HCT116 (cell line): Measurements from ENCODE around the gene RPL28. TPM values are rescaled to one million over a fixed set of nuclear protein-coding genes. Genes with fewer than 3 reads are reported as not detected.

Experiments
- ATAC-seq: fragments of 200-7000 bp; cut with Tn5 transposase; 2 replicates; pipeline ENCODE4 v1.9.1; 2020; ENCODE audit warnings: mild to moderate bottlenecking, moderate library complexity
- BruUV-seq: library from RNA; stranded (reverse); fragments of 400-500 nt; replicated peaks from 2 replicates; lab custom pipeline; 2021; lab: Mats Ljungman, UMichigan
- CTCF ChIA-PET: fragments of 300-600 bp; sonication (Branson Sonifier 250); formaldehyde crosslinking; loops from one replicate; lab custom pipeline; 2021; ENCODE audit warnings: antibody characterized with exemption; lab: Charles Lee
- POLR2A ChIA-PET: fragments of 300-600, 350-600 bp; sonication (Branson Sonifier 250); formaldehyde crosslinking; loops from one replicate; lab custom pipeline; 2021; ENCODE audit warnings: antibody characterized with exemption; lab: Charles Lee
- RAD21 ChIA-PET, 2 experiments: fragments of 300-600 bp; sonication (Branson Sonifier 250); formaldehyde crosslinking; loops; one replicate each; lab custom pipeline; 2023; ENCODE audit warnings: low total read pairs in 2 of 2; ENCODE audit not compliant: uncharacterized antibody in 2 of 2, unreplicated experiment in 2 of 2, low non-redundant PET in 1 of 2; lab: Charles Lee
- DNase-seq: peaks from one replicate; pipeline ENCODE4 v3.0.0-alpha.2; 2010; ENCODE audit warnings: low read depth, low spot score
- H2AFZ ChIP-seq: fragments of 200-600 bp; shearing (Covaris generic), sonication (generic); 2 replicates; pipeline ENCODE4 v1.6.1; 2017; ENCODE audit warnings: low read depth, mixed run types, mixed read lengths, antibody characterized with exemption, low read length; ENCODE audit not compliant: poor library complexity, severe bottlenecking
- H3K27ac ChIP-seq: 2 replicates; pipeline ENCODE4 v1.5.1; 2012; ENCODE audit warnings: low read depth, low read length
- H3K27me3 ChIP-seq: fragments of 200-600 bp; sonication (generic); 2 replicates; pipeline ENCODE4 v1.6.1; 2016; ENCODE audit warnings: mixed run types, low read length, mixed read lengths; ENCODE audit not compliant: insufficient read depth
- H3K36me3 ChIP-seq, 2 experiments: fragments of 200-500 bp in 1 of 2; fragments of 200-600 bp in 1 of 2; sonication (Bioruptor generic) in 1 of 2; sonication (generic) in 1 of 2; 2 replicates each; pipeline versions ENCODE4 v1.5.1 to v1.6.1; 2014 to 2016; ENCODE audit warnings: low read length in 2 of 2, inconsistent platforms in 1 of 2, mixed read lengths in 1 of 2, mixed run types in 1 of 2; ENCODE audit not compliant: insufficient read depth in 2 of 2, control insufficient read depth in 1 of 2
- H3K4me1 ChIP-seq, 2 experiments: fragments of 200-600 bp in 1 of 2; sonication (generic) in 1 of 2; 2 replicates each; pipeline versions ENCODE4 v1.5.1 to v1.6.1; 2012 to 2017; ENCODE audit warnings: low read length in 2 of 2, inconsistent platforms in 1 of 2, mild to moderate bottlenecking in 1 of 2, mixed read lengths in 1 of 2, mixed run types in 1 of 2, moderate library complexity in 1 of 2; ENCODE audit not compliant: insufficient read depth in 2 of 2, control insufficient read depth in 1 of 2
- H3K4me2 ChIP-seq: fragments of 200-600 bp; sonication (generic); 2 replicates; pipeline ENCODE4 v1.6.1; 2017; ENCODE audit warnings: mixed run types, low read length, mixed read lengths
- H3K4me3 ChIP-seq, 2 experiments: fragments of 200-600 bp in 1 of 2; sonication (generic) in 1 of 2; replicated peaks in 1 of 2; 2 replicates each; pipeline ENCODE4 v1.5.1; 2011 to 2016; ENCODE audit warnings: low read length in 2 of 2, control low read depth in 1 of 2, low read depth in 1 of 2, mild to moderate bottlenecking in 1 of 2, mixed read lengths in 1 of 2, mixed run types in 1 of 2
- H3K79me2 ChIP-seq: fragments of 200-600 bp; sonication (generic); 2 replicates; pipeline ENCODE4 v1.6.1; 2017; ENCODE audit warnings: mild to moderate bottlenecking, mixed run types, low read length, moderate library complexity, mixed read lengths; ENCODE audit not compliant: insufficient read depth
- H3K9ac ChIP-seq: fragments of 200-600 bp; sonication (generic); 2 replicates; pipeline ENCODE4 v1.6.1; 2016; ENCODE audit warnings: low read length, mixed read lengths
- H3K9me2 ChIP-seq: fragments of 200-600 bp; sonication (generic), shearing (Covaris generic); 2 replicates; pipeline ENCODE4 v1.6.1; 2017; ENCODE audit warnings: mixed run types, mild to moderate bottlenecking, moderate library complexity; ENCODE audit not compliant: insufficient read depth
- H3K9me3 ChIP-seq, 2 experiments: fragments of 200-500 bp in 1 of 2; fragments of 200-600 bp in 1 of 2; sonication (Bioruptor generic) in 1 of 2; sonication (generic) in 1 of 2; 2 replicates each; pipeline ENCODE4 v1.6.1; 2014 to 2017; ENCODE audit warnings: low read length in 2 of 2, mixed read lengths in 2 of 2, inconsistent platforms in 1 of 2, low read depth in 1 of 2, mild to moderate bottlenecking in 1 of 2, mixed run types in 1 of 2, moderate library complexity in 1 of 2; ENCODE audit not compliant: control insufficient read depth in 1 of 2, insufficient read depth in 1 of 2
- H4K20me1 ChIP-seq: fragments of 200-600 bp; sonication (generic), shearing (Covaris generic); 2 replicates; pipeline ENCODE4 v1.6.1; 2017; ENCODE audit warnings: mixed run types, mild to moderate bottlenecking, moderate library complexity; ENCODE audit not compliant: insufficient read depth
- CBX3 ChIP-seq: IDR thresholded peaks from 2 replicates; pipeline ENCODE4 v1.6.1; 2012; ENCODE audit warnings: low read depth
- CEBPB ChIP-seq: IDR thresholded peaks from 2 replicates; pipeline ENCODE4 v1.6.1; 2012; ENCODE audit warnings: low read depth
- CTCF ChIP-seq, 3 experiments: fragments of 200-600 bp in 1 of 3; sonication (generic) in 1 of 3; IDR thresholded peaks in 2 of 3; conservative IDR thresholded peaks in 1 of 3; 2 replicates each; pipeline ENCODE4 v1.5.1; 2012 to 2017; ENCODE audit warnings: low read depth in 2 of 3, low read length in 2 of 3, antibody characterized with exemption in 1 of 3, borderline replicate concordance in 1 of 3, control low read depth in 1 of 3, mild to moderate bottlenecking in 1 of 3, mixed read lengths in 1 of 3, mixed run types in 1 of 3, moderate library complexity in 1 of 3; ENCODE audit not compliant: insufficient read depth in 1 of 3
- EGR1 ChIP-seq: IDR thresholded peaks from 2 replicates; pipeline ENCODE4 v1.6.1; 2012; ENCODE audit warnings: low read depth
- ELF1 ChIP-seq: IDR thresholded peaks from 2 replicates; pipeline ENCODE4 v1.6.1; 2012; ENCODE audit warnings: low read depth, borderline replicate concordance
- EZH2phosphoT487 ChIP-seq: fragments of 200-600 bp; IDR thresholded peaks from 2 replicates; pipeline ENCODE4 v1.6.1; 2018; ENCODE audit warnings: antibody characterized with exemption, borderline replicate concordance
- JUND ChIP-seq: IDR thresholded peaks from 2 replicates; pipeline ENCODE4 v1.6.1; 2012
- RAD21 ChIP-seq: IDR thresholded peaks from 2 replicates; pipeline ENCODE4 v1.6.1; 2012; ENCODE audit warnings: low read depth, mild to moderate bottlenecking
- SIN3A ChIP-seq: IDR thresholded peaks from 2 replicates; pipeline ENCODE4 v1.6.1; 2012; ENCODE audit warnings: low read depth
- SP1 ChIP-seq: IDR thresholded peaks from 2 replicates; pipeline ENCODE4 v1.6.1; 2012; ENCODE audit warnings: low read depth
- TCF7L2 ChIP-seq: IDR thresholded peaks from 2 replicates; pipeline ENCODE4 v1.7.0; 2011; ENCODE audit warnings: borderline replicate concordance, inconsistent platforms; ENCODE audit not compliant: insufficient read depth, insufficient read length; ENCODE audit errors: extremely low read depth
- ZFX ChIP-seq: fragments of 450-650 bp; IDR thresholded peaks from 2 replicates; pipeline ENCODE4 v1.6.1; 2017
- ZNF274 ChIP-seq: fragments of 200-500 bp; sonication (Bioruptor generic); IDR thresholded peaks from 2 replicates; pipeline ENCODE4 v1.6.1; 2014; ENCODE audit warnings: mild to moderate bottlenecking, low read depth, low read length, inconsistent platforms
- intact Hi-C: fragments of 100-400 bp; cut with micrococcal nuclease; formaldehyde crosslinking; loops from 2 replicates; pipeline ENCODE4 v1.10.0; 2022
- total RNA-seq: library from RNA; stranded (reverse); gene quantifications from one replicate; pipeline ENCODE4 v1.2.1, GENCODE V29; 2021; ENCODE audit not compliant: unreplicated experiment

RPL28 gene
- total RNA-seq, 1 experiment from 2014 or later = 3,050 TPM

- no peak for DNase-seq
- POLR2A ChIA-PET = interaction anchor here (1.1 to 1.9 kb wide), 5 partner anchors 9 to 198 kb away, joined by 3 to 13 read pairs (median 5); partner anchors contain the start of genes HSPBP1, KMT5C and TMEM238
Measured at GRCh38 chr19:55406091-55406825, 20.5 kb downstream of the RPL28 start.

More at GRCh38 chr19:55406091-55406825, 20.5 kb downstream of the RPL28 start:
- Histone ChIP-seq H3K79me2 (peaks cover 54% of the 10 kb centered on the region), H3K27ac (peak overlapping the region; percentile 95), H2AFZ (no peak overlapping the region), H3K9ac (peak overlapping the region; percentile 99), H3K4me1 (peaks cover 12 to 27% of the 10 kb centered on the region in 2 experiments), H3K9me3 (no peaks in the 10 kb centered on the region), H3K27me3 (no peaks in the 10 kb centered on the region), H3K4me2 (peak overlapping the region; percentile 83), H4K20me1 (peaks cover 17% of the 10 kb centered on the region; the same call in 1 of the 2 replicates), H3K9me2 (no peaks in the 10 kb centered on the region), H3K4me3 (peak overlapping the region; percentile 81 to 93), H3K36me3 (peaks cover 37 to 48% of the 10 kb centered on the region in 2 experiments)
- CTCF ChIA-PET = no interaction called here
- no peak for ATAC-seq
- TF ChIP-seq CBX3 = no peak
- no peak for TF ChIP-seq ZNF274
- TF ChIP-seq JUND = no peak
- TF ChIP-seq ZFX = no peak
- no peak for TF ChIP-seq EZH2phosphoT487
- no peak for TF ChIP-seq ELF1
- no peak for TF ChIP-seq CTCF (IDR thresholded peaks at IDR 0.05 in 2 of 3, conservative IDR thresholded peaks at IDR 0.05 in 1 of 3; ENCODE audit: borderline replicate concordance in 1 of 3, insufficient read depth in 1 of 3, low read depth in 2 of 3, low read length in 2 of 3)
- no peak for TF ChIP-seq SP1
- TF ChIP-seq EGR1 = no peak
- TF ChIP-seq CEBPB = no peak
- TF ChIP-seq SIN3A = no peak
- no peak for TF ChIP-seq TCF7L2
- TF ChIP-seq RAD21 = no peak
- RAD21 ChIA-PET = no interaction called here
- intact Hi-C loops = no loop called here
- BruUV-seq = TSS peak; percentile 66
